Measurements from ENCODE around the gene ITM2C.

- TF ChIP-seq POLR2A (IDR thresholded peaks at IDR 0.05): no peak
- TF ChIP-seq CTCF (IDR thresholded peaks at IDR 0.05): no peak
- no peak for TF ChIP-seq EP300 (IDR thresholded peaks at IDR 0.05)
Measured at GRCh38 chr2:230842473-230842872, 22.3 kb upstream of the ITM2C start.

Data from ovary (tissue), 3 donors.